NCI-H69 (cell line): ENCODE measurements around the gene MAPRE2.

Experiments used
- DNase-seq: peaks from one replicate; lab custom pipeline; 2025; lab: John Stamatoyannopoulos, UW

MAPRE2 gene

DNA sequence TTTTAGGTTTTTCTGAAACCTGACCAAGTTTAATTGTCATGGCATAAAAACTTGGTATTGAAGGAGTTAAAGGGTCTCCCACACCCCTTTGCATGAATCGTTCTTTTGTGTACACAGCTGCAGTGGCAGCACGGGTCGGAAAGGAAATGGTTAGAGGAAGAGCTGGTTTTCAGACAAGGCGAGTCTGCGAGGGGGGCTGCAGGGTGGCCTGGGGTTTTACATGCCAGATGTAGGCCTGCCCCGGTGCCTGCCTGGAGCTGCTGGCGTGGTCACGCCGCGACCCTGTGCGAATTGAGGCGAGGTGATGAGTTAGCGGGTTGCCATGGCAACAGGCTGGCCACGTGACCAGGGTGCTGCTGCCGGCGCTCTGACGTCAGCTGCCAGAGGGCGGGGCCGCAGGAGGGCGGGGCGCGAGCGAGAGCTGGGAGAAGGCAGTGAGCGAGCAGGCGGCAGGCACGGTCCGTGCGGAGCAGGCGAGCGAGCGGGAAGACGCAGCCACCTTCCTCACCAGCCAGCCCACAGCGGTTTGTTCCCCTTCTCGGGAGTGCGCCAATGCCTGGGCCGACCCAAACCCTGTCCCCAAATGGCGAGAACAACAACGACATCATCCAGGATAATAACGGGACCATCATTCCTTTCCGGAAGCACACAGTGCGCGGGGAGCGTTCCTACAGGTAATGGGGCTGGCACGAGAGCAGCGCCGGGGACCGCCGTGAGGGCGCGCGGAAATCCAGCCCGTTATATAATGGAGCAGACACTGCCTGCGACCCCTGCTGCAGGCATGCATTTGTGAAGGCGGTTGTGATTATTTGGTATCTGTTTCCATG, at the start of gene MAPRE2:
Gene MAPRE2, plus strand, starts transcription at position 426 of the 827 bp plus-strand sequence. Its CDS starts 127 bp downstream, at position 553.
- peak; percentile 100 for DNase-seq

DNA sequence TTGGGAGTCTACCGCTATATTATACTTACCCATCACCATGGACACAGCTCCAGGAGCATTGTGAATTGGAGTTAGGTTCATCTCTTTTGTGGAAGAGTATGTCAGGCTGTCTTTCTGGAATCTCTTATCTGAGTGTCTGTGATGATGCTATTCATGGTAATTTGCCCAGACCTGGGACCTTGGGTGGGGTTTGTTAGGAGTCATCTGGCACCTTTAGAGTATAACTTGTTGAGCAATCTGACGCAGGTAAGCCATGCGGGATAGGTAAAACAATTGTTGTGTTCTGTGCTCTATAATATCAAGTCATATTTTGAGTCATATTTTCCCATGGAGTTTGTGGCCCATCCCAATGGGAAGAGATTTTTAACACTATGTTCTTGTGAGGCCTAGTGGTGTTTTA, 49.7 kb upstream of the MAPRE2 start:
- no peak for DNase-seq

DNA sequence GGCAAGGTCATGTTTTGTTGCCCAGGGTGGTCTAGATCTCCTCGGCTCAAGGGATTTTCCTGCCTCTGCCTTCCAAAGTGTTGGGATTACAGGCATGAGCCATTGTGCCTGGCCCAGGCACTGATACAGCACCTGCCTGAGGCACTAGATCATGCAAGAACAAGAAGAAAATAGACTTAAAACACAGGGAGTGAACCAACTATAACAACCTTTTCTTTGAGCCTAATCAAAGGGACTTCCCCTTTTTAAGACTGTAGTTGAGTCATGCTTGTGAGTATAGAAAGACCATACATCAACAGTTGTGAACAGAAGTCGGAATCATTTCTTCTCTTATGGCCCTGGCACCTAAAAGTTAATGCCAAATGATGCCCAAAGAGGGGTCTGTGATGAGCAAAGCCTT, 47.9 kb upstream of the MAPRE2 start:
- DNase-seq = no peak

DNA sequence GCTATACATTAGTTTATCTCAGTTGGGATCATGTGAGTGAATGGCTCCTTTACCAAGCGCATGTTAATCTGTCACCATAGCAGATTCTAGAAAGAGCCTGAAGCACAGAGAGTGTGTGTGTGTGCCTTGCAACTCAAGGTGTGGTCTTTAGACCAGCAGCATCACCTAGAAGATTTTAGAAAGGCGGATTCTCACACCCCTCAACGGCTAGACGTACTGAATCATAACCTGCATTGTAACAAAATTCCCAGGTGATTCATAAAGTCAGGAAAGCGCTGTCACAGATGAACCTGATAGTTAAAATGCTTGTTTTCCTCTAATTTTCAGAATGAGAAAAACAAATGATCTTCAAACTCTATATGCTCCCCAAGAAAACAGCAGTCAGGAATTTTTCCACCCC, 45.5 kb upstream of the MAPRE2 start:
- DNase-seq = no peak

DNA sequence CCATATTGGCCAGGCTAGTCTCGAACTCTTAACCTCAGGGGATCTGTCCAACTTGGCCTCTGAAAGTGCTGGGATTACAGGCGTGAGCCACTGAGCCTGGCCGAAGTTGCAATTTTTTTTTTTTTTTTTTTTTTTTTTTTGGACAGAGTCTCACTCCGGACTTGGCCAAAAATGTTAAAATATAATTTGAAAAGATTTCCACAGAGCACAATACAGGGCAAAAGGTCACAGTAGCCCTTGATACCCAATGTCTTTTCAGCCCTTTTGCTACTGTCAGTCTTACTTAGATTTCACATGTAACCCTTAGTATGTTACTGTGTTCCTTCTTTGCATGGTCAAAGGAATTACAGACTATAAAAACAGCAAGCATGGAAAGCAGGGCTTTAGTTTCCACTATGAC, 42.6 kb upstream of the MAPRE2 start:
- no peak for DNase-seq

DNA sequence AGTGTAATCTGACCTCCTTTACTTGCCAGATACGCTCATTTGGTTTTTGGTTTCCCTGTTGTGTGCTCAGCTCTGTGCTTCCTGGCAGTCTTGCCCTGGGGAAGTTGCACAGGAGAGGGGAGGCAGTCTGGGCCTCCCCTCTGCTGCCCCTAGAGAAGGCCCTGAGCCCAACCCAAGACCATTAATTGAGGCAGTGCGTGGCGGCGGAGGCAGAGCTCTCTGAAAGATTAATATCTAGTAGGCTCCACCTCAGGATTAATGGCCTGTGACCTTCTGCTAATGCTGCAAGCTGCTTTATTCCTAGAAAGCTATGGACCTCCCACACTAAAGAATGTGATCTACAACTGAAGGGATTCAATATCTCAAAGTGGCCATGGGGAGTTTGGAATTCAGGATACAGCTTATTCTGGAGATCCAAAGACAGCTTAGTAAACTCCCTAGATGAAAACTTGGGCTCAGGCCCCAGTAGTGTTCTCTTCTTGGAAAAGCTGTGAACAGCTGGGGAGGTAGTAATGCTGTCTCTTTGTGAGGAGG, 41.4 kb upstream of the MAPRE2 start:
- peak; percentile 50 for DNase-seq

DNA sequence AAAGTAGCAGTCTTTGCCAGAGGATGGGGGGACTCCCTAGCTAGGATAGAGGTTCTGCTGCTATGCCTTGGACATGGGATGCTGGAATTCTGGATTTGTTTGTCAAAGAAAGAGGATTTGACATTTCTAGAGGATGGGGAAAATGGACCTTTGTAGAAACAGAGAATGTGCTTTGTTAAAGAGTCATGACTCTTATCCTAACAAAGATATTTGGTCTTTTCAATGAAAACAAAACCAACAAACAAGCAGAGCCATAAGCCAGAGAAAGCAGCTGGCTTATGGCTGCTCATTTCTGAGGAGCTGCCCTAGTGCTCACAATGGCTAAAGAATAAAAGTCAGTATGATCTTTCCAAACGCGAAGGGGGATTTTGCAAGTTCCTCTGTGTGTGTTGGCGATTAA, 40.8 kb upstream of the MAPRE2 start:
- no peak for DNase-seq

DNA sequence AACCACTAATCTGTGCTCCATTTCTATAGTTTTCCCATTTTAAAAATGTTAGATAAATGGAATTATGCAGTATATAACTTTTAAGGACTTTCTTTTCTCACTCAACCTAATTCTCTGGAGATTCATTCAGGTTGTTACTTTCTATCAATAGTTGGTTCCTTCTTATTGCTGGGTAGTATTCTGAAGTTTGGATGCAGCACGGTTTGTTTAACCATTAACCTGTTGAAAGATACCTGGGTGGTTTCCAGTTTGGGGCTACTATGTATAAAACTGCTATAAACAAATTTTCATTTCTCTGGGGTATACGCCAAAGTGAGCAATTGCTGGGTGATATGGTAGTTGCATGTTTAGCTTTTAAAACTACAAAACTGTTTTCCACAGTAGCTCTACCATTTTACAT, 39.1 kb upstream of the MAPRE2 start:
- DNase-seq = no peak

DNA sequence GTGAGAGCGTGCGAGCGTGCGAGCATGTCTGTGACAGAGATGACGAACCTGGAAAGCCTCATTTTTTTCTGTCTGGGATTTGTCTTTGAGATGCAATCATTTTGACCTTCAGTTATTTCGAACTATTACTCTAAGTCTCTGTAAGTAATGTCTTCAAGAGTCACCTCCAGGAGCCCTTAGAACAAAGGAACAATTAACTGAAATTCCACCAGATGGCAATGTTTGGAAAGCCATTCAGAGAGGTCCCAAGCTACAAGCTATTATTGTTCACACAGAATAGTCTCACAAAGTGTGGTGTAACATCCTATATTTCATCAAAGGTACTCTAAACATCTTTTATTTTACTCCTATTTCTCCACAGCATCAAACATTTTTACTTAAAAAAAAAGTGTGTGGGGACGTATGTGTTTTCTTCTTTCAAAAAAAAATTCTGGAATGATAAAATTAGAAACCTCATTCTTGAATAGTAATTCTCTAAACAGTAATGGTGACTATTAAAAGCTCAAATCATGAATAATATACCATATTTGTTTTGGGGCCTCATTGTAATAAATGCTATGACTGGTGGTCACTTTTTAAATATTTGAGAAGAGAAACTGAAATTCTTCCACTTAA, 35.1 kb upstream of the MAPRE2 start:
- DNase-seq = peak; percentile 88

DNA sequence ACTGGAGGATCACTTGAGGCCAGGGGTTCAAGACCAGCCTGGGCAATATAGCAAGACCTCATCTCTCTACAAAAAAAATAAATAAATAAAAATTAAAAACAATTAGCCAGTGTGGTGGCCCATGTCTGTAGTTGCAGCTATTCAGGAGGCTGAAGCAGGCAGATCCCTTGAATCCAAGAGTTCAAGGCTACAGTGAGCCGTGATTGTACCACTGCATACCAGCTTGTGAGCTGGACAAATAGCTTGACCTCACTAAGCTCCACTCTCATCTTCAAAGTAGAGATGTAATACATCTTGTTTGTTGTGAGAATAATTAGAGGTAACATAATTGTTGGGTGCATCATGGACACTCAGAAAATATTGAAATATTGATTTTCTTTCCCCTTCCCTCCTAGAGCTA, 31.1 kb upstream of the MAPRE2 start:
- DNase-seq = no peak

DNA sequence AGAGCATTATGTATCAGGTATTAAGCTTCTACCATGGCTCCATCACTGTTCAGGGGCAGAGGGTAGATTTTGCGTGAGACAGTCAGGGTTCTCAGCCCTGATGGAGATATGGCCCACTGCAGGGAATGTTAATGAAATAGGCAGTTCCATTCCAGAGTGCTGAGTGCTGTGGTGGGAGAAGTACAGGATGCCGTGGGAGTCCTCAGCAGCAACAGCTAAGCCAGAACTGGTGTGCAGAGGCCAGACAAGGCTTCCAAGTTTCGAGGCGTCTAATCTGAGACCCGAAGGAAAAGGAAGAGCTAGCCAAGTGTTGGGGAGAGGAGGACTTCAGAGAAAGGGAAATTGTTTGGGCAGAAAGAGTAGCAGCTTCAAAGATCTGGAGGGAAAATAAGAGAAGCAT, 30.2 kb upstream of the MAPRE2 start:
- DNase-seq = no peak

DNA sequence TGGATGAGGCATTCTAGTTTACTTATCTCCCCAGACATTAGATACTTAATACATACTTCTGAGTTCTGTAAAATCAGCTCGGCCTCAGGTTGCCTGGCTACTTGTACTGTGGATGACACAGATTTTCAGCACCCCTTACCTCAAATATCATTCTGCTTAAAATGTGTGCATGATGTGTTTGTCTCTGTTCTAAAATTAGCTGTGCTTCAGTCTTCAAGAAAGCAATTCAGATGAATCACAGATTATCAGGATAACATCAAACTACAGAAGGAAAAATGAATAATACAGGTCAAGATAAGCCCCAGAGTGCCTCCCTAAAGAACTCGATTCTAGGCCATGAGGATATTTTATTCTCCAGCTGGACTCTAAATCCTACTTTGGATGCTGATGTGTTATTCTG, 21.3 kb upstream of the MAPRE2 start:
- DNase-seq = no peak

DNA sequence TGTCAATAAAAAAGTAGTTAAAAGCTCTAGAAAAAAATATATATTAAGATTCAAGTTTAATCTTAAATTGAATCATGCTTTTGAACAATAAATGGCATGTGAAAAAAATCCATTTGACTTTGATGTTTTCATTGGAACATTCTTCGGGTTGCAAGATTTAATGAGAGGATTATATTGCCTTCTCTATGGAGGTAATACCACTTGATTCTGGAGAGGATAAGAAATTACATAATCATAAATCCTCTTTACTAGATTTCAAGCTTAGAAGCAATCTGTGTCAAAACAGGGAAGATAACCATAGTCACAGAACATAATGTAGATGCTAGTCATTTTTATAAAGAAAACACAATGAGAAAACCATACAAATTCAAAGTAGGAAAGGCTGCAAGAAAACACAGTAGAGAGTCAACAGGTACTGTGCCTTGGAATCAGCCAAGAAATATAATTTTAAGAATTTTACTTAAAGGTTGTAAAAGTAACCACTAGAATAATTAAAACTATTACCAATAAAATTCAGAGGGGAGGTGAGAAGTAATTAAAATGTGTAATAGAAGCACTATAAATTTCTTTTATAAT, 18.7 kb upstream of the MAPRE2 start:
- no peak for DNase-seq

DNA sequence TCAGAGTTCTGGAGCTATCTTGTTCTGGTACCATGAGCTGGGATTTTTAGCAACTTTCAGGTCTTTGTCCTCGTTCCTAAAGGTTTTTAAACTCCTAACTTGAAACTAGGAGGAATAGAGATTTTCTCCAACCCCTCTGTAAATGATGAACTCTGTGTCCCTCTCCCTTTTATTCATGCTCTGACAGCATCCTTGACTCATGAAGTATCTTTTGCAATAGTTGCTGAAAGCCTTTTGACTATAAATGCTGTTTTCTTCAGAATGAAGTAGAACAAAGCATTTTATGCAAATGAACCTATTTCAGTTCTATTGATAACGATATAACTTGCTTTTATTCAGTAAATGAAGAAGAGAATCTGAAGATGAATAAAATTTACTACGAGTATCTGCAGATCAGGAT, 17.0 kb upstream of the MAPRE2 start:
- DNase-seq = no peak

DNA sequence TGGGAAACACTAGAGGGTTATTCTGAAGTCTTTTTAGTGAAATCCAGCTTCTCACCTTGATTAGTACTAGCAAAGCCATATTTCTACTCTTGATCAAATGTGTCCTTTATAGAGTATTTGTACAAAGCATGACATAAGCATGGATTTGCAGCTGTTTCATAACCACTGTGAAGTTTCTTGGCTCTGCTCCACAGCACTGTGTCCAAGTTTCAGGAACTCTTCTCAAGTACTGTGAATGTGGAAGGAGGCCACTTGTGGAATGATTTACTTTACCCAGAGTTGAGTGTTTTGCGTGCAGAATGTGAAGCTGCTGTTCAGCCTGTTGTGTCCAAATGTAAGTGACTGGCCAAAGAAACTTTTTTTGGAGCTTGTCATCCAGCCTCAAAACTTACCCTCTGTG, 16.2 kb upstream of the MAPRE2 start:
- DNase-seq = no peak

DNA sequence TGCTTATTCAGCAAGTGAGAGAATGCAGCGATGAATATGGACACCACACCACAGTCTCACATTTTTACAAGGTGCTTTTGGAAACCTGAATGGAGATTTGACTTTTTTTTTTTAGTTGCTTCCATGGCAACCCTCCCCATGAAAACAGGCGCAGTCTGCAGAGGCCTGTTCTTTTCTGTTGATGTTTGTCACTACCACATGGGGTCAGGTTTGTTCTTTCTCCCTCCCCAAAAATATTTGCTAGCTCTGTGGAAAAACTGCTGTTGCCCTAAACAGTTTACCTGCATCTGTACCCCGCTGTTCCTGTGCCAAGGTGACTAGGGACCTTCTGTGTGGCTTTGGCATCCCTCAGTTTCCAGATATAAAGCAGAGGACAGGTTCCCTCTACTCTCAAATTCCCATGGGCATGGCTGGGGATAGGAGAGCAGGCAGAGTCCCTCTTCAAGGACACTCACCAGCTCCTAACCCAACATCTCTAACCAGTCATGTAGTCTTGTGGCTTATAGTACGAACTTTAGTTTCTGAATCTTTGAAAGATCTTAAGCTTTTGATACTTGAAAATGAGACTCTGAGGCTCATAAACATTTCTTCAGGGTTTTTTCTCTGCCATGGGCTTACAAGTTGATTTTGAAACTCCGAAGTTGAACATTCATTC, 14.7 kb upstream of the MAPRE2 start:
- DNase-seq = peak; percentile 57

DNA sequence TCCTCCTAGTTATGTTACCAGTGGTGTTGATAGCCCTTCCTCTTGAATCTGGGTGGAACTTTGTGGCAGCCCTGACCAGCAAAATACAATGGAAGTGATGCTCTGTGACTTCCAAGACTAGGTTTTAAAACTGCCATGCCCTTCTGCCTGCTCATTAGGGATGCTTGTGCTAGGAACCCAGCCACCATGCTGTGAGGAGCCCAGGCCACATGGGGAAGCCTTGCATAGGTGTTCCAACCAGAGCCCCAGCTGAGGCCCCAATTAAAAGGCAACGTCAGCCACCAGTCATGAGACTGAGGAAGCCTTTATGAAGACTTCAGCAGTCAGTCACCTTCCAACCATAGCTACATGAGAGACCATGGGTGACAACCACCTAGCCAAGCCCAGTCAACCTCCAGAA, 14.0 kb upstream of the MAPRE2 start:
- no peak for DNase-seq

DNA sequence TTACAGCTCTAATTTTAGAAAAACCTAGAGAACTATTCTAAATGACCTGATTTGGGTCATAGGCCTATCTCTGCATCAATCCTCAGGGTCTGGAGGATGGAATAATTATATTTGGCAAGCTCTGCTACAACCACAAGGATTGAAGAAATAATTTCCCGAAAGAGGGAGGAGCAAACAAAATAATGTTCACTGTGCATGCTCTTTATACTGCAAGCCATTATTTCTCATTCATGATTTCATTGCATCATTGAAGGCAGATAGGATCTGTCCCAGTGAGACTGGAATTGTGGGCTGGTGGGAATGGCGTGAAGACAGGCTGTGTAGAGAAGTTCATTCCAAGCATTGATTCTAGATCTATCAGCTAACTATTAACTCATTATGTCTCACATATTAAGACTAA, 12.7 kb upstream of the MAPRE2 start:
- no peak for DNase-seq

DNA sequence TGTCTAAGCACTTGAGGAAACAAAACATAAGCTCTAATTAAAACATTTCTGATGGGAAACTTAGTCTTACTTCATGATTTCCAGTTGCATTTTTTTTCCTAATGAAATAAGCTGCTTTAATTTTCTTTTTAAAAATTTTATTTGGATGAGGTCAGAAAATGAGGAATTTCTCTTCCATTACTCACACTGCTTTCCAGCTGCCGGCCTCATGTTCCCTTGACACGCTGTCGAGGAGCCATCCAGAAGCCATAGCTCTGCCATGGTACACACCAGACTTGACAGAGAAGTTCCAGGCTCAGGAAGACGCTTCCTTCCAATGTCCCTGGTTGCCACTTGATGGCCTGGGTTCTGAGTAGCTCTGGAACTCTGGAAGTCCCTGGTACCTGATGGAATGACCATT, 12.1 kb upstream of the MAPRE2 start:
- DNase-seq = no peak

DNA sequence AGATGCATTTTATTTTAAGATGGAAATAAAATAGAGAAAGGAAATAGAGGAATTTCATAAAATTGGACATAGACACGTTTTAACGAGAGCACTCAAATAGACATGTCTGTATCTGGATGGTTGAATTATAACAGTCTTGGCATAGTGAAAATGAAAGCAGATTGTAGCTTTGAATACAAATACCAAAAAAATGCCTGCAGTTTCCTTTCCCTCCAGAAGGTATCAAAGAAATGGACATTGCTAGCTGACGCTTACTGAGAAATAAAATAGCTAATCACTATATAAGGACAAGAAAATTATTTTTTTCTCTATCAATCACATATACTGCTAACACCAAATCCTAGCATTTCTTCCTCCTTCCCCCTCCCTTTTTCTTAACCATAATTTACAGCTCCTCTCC, 11.4 kb upstream of the MAPRE2 start:
- DNase-seq = no peak

DNA sequence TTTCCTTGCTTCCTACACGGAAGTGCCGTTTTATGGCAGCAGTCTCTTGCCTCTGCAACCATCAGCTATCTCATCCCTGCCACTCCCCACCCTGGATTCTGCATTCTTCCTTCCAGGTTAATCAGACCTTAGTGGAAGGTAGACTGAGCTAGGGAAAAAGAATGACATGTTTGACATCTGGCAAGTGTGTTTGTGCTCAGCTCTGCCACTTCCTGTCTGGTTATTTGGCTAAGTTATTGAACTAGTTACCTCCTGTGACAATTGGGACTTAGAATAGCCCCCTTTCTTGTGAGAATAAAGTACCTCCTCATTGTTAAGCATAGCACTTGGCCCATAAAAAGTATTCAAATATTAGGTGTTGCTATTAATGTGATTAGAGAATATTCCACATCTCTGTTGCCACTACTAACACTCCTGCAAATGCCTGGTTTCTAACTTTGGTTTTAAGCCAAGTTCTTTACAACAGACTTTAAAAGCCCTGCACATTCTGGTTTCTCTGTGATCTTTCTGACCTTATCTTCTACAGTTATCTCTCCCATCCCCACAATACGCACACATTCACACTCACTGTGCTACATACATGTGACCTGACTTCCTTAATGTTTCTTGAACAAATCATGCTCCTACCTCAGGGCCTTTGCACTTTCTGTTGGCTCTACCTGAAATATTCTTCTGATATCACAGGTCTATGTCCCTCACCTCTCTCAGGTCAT, 10.8 kb upstream of the MAPRE2 start:
- peak; percentile 72 for DNase-seq

DNA sequence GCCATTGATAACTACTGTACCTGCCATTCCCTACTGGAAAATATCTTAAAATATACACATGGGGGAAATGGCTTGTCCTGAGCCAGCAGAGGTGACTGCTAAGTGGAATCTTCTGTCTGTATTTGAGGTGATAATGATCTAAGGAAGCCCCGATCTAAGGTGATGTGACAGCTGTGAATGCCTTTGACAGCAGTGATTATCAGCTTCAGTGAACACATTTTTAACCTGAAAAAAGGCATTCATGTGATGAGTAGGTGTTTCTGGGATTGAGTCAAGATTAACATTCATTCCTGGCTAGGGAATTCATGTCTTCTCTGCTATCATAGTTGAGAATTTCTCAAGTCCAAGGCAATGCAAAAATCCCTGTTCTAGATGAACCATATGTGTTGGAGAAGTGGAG, 9.1 kb upstream of the MAPRE2 start:
- no peak for DNase-seq
